AG08396 (cell line): ENCODE data around the gene PTPN14.
A peak's percentile ranks its signal among the peaks of the same experiment; 100 is the strongest.

Source experiments
- DNase-seq: peaks from one replicate; pipeline ENCODE4 v3.0.0; 2012; ENCODE audit warnings: low spot score, mixed read lengths

The PTPN14 gene

GRCh38 chr1:214369364-214369763, 182.0 kb downstream of the PTPN14 start:
- DNase-seq: no peak

- DNase-seq: no peak
These were observed 183.6 kb downstream of the PTPN14 start for GRCh38 chr1:214367841-214368240.

GRCh38 chr1:214364786-214365295, 186.6 kb downstream of the PTPN14 start:
- no peak for DNase-seq

- no peak for DNase-seq
These were observed 187.0 kb downstream of the PTPN14 start for GRCh38 chr1:214364386-214364785.

GRCh38 chr1:214363386-214363785, 188.0 kb downstream of the PTPN14 start:
- no peak for DNase-seq

GRCh38 chr1:214362188-214362882, 189.1 kb downstream of the PTPN14 start:
- no peak for DNase-seq

- no peak for DNase-seq
These were observed 189.8 kb downstream of the PTPN14 start for GRCh38 chr1:214361636-214362035.

GRCh38 chr1:214360525-214361164, 190.8 kb downstream of the PTPN14 start:
- DNase-seq: no peak

GRCh38 chr1:214360116-214360515, 191.3 kb downstream of the PTPN14 start:
- DNase-seq: no peak

- DNase-seq: no peak
These were observed 196.8 kb downstream of the PTPN14 start for GRCh38 chr1:214354440-214355148.

GRCh38 chr1:214352838-214353237, 198.6 kb downstream of the PTPN14 start:
- DNase-seq: no peak

GRCh38 chr1:214351551-214352277, 199.7 kb downstream of the PTPN14 start:
- no peak for DNase-seq

GRCh38 chr1:214349781-214350180, 201.6 kb downstream of the PTPN14 start:
- no peak for DNase-seq

- DNase-seq: no peak
These were observed 202.4 kb downstream of the PTPN14 start for GRCh38 chr1:214349008-214349407.

- DNase-seq: no peak
These were observed 206.5 kb downstream of the PTPN14 start for GRCh38 chr1:214344897-214345296.

GRCh38 chr1:214342525-214342924, 208.9 kb downstream of the PTPN14 start:
- DNase-seq: no peak

GRCh38 chr1:214341932-214342331, 209.5 kb downstream of the PTPN14 start:
- no peak for DNase-seq

- DNase-seq: no peak
These were observed 209.9 kb downstream of the PTPN14 start for GRCh38 chr1:214341459-214341858.

- no peak for DNase-seq
These were observed 213.2 kb downstream of the PTPN14 start for GRCh38 chr1:214338212-214338611.

GRCh38 chr1:214337511-214337910, 213.9 kb downstream of the PTPN14 start:
- peak; percentile 75 for DNase-seq

- DNase-seq: no peak
These were observed 214.4 kb downstream of the PTPN14 start for GRCh38 chr1:214337015-214337414.

- no peak for DNase-seq
These were observed 215.8 kb downstream of the PTPN14 start for GRCh38 chr1:214335567-214335966.
